ENCODE results near the gene CDK13.

Gene CDK13

GRCh38 chr7:39926111-39926510, 23.9 kb upstream of the CDK13 start:
- no peak for TF ChIP-seq RAD21 (IDR thresholded peaks at IDR 0.05; ENCODE audit: low read depth)
- TF ChIP-seq EGR1 (IDR thresholded peaks at IDR 0.05), result no peak
- TF ChIP-seq CREB1 (IDR thresholded peaks at IDR 0.05; ENCODE audit: low read depth), result no peak
- no peak for TF ChIP-seq TCF12 (IDR thresholded peaks at IDR 0.05; ENCODE audit: low read depth)
- no peak for TF ChIP-seq TAF1 (IDR thresholded peaks at IDR 0.05; ENCODE audit: low read depth)
- no peak for TF ChIP-seq EP300 (IDR thresholded peaks at IDR 0.05; ENCODE audit: borderline replicate concordance)
- TF ChIP-seq CEBPB (IDR thresholded peaks at IDR 0.05), result no peak
- no peak for TF ChIP-seq FOXM1 (IDR thresholded peaks at IDR 0.05; ENCODE audit: borderline replicate concordance, low read depth)
- TF ChIP-seq TEAD4 (IDR thresholded peaks at IDR 0.05), result no peak
- TF ChIP-seq USF1 (IDR thresholded peaks at IDR 0.05), result no peak
- no peak for TF ChIP-seq NFIC (IDR thresholded peaks at IDR 0.05)
- TF ChIP-seq REST (IDR thresholded peaks at IDR 0.05; ENCODE audit: low read depth), result no peak
- TF ChIP-seq YY1 (IDR thresholded peaks at IDR 0.05; ENCODE audit: low read depth), result no peak
- no peak for TF ChIP-seq ZBTB7A (IDR thresholded peaks at IDR 0.05; ENCODE audit: low read depth)
- no peak for TF ChIP-seq MAX (IDR thresholded peaks at IDR 0.05)

GRCh38 chr7:39927018-39927417, 23.0 kb upstream of the CDK13 start:
- no peak for TF ChIP-seq NFIC (IDR thresholded peaks at IDR 0.05)
- TF ChIP-seq CREB1 (IDR thresholded peaks at IDR 0.05; ENCODE audit: low read depth), result no peak

DNA sequence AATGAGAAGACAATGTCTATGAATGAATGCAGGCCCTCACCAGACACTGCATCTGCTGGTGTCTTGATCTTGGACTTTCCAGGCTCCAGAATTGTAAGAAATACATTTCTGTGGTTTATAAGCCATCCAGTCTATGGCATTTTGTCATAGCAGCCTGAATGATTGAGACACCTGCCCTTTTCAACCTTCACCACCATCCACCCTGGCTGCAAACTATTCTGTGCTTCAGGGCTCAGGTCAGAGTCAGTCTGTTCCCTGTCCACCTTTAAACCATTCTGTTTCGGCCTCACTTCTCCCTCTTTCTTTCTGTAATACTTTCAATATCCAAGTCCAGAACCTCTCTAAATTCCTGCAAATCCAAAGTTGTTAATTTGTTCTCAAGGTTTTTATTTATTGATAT, 15.9 kb upstream of the CDK13 start:
- TF ChIP-seq USF1 (IDR thresholded peaks at IDR 0.05) (no peak), TEAD4 (IDR thresholded peaks at IDR 0.05) (no peak)

DNA sequence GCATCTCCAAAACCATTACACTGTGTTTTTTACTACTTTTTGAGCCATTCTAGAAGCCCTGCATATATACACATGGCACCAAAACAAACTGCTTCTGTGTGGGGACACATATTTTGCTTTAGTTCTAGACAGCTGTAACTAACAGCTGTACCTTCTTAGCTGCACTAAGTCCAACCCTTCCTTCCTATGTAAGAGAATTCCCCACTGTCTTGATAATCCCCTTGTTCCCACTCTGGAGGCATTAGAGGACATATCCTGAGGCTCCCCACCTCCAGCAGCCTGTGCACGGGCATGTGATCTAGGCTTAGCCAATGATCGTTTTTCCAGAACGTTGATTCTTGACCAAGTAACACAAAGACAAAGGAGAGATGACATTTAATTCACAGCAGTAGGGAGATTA, 13.3 kb upstream of the CDK13 start:
- TF ChIP-seq TEAD4 (IDR thresholded peaks at IDR 0.05) (no peak), EGR1 (IDR thresholded peaks at IDR 0.05) (no peak), REST (IDR thresholded peaks at IDR 0.05; ENCODE audit: low read depth) (no peak), YY1 (IDR thresholded peaks at IDR 0.05; ENCODE audit: low read depth) (no peak), RAD21 (IDR thresholded peaks at IDR 0.05; ENCODE audit: low read depth) (no peak), EP300 (IDR thresholded peaks at IDR 0.05; ENCODE audit: borderline replicate concordance) (no peak), ZBTB7A (IDR thresholded peaks at IDR 0.05; ENCODE audit: low read depth) (no peak), TCF12 (IDR thresholded peaks at IDR 0.05; ENCODE audit: low read depth) (no peak), TAF1 (IDR thresholded peaks at IDR 0.05; ENCODE audit: low read depth) (no peak), CEBPB (IDR thresholded peaks at IDR 0.05) (no peak), MAX (IDR thresholded peaks at IDR 0.05) (no peak)

DNA sequence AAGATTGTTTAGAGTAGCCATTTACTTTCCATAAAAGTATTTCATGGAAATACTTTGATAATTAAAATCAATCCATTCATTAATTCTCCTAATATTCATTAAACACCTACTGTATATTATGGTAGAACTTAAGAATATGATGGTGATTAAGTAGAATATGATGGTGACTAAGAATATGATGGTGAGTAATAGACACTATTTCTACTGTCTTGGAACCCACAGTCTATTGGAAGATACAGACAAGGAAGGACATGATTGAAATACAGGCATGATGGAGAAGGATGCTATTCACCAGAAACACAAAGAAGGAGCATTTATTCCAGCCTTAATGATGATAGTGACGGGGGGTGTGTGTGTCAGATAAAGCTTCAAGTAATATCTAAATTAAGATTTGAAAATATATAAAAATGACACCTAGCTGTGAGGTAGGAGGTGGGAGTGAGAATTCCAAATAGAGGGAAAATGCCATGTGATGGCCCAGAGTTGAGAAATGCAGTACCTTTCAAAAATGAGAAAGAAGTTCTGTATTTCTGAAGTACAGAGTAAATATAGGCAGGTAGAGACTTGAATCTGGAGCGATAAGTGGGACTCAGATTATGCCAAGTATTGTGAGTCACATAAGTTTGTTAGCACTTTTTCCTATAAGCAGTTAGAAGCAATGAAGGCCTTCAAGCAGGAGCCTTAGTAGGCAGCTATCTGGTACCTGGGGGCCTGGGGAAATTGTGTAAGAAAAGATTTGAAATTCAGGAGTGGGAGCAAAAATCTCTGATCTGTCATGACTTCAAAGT, 12.5 kb upstream of the CDK13 start:
- TF ChIP-seq MAX (IDR thresholded peaks at IDR 0.05) (no peak), EGR1 (IDR thresholded peaks at IDR 0.05) (no peak), CREB1 (IDR thresholded peaks at IDR 0.05; ENCODE audit: low read depth) (no peak), CEBPB (IDR thresholded peaks at IDR 0.05) (no peak), YY1 (IDR thresholded peaks at IDR 0.05; ENCODE audit: low read depth) (no peak), NFIC (IDR thresholded peaks at IDR 0.05) (no peak), TAF1 (IDR thresholded peaks at IDR 0.05; ENCODE audit: low read depth) (no peak), EP300 (IDR thresholded peaks at IDR 0.05; ENCODE audit: borderline replicate concordance) (no peak)

DNA sequence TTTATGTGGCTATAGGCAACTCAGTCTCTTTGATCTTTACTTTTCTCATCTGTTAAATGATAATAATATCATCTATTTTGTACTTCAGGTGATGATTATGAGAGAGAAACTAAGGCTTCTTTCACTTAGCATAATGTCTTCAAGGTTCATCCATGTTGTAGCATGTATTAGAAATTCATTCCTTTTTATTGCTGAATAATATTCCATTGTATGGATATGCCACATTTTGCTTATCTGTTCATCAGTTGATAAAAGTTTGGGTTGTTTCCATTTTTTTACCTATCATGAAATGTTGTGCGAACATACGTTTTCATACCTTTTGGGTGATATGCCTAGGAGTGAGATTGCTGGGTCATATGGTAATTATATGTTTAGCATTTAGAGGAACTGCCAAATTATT, 7.2 kb upstream of the CDK13 start:
- TF ChIP-seq ZBTB7A (IDR thresholded peaks at IDR 0.05; ENCODE audit: low read depth) (no peak), EGR1 (IDR thresholded peaks at IDR 0.05) (no peak), MAX (IDR thresholded peaks at IDR 0.05) (no peak), RAD21 (IDR thresholded peaks at IDR 0.05; ENCODE audit: low read depth) (no peak), YY1 (IDR thresholded peaks at IDR 0.05; ENCODE audit: low read depth) (no peak), CEBPB (IDR thresholded peaks at IDR 0.05) (no peak), CREB1 (IDR thresholded peaks at IDR 0.05; ENCODE audit: low read depth) (no peak), TCF12 (IDR thresholded peaks at IDR 0.05; ENCODE audit: low read depth) (no peak), EP300 (IDR thresholded peaks at IDR 0.05; ENCODE audit: borderline replicate concordance) (no peak)

Data from Ishikawa (cell line).